ENCODE results near the gene CLIP4. TPM values are rescaled to one million over a fixed set of nuclear protein-coding genes. Genes with fewer than 3 reads are reported as not detected.

CLIP4 gene
- total RNA-seq, 1 experiment from 2014 or later = 19.6 TPM

GRCh38 chr2:29112379-29112778 lies 2.8 kb upstream of the CLIP4 start:
- DNase-seq = no peak
- no peaks in the 10 kb centered on the region for H3K36me3 ChIP-seq
- H3K4me3 ChIP-seq = no peak overlapping the region
- H3K9me3 ChIP-seq (replicated peaks) = no peaks in the 10 kb centered on the region
- H3K27me3 ChIP-seq = no peaks in the 10 kb centered on the region
- H3K4me1 ChIP-seq = peaks cover 28% of the 10 kb centered on the region
- H3K27ac ChIP-seq = no peak overlapping the region

- H3K36me3 ChIP-seq = no peaks in the 10 kb centered on the region
- H3K9me3 ChIP-seq (replicated peaks) = no peaks in the 10 kb centered on the region
- H3K27me3 ChIP-seq = no peaks in the 10 kb centered on the region
- H3K27ac ChIP-seq = no peak overlapping the region
- peaks cover 30% of the 10 kb centered on the region for H3K4me1 ChIP-seq
- no peak for DNase-seq
- H3K4me3 ChIP-seq = no peak overlapping the region
Measured at GRCh38 chr2:29113027-29113686, 2.1 kb upstream of the CLIP4 start.

GRCh38 chr2:29113891-29114321 lies 1.3 kb upstream of the CLIP4 start:
- Histone ChIP-seq H3K36me3 (no peaks in the 10 kb centered on the region; the same call in 1 of the 2 replicates), H3K27me3 (no peaks in the 10 kb centered on the region), H3K4me3 (no peak overlapping the region; the same call in 1 of the 2 replicates), H3K4me1 (peaks cover 25% of the 10 kb centered on the region), H3K27ac (no peak overlapping the region), H3K9me3 (replicated peaks) (no peaks in the 10 kb centered on the region)
- peak; percentile 49 to 54 for DNase-seq

- peak; percentile 78 to 87 for DNase-seq
- H3K4me3 ChIP-seq = peak overlapping the region; percentile 69
- peak overlapping the region; percentile 65 for H3K27ac ChIP-seq
- H3K9me3 ChIP-seq (replicated peaks) = no peaks in the 10 kb centered on the region
- H3K27me3 ChIP-seq = no peaks in the 10 kb centered on the region
- no peaks in the 10 kb centered on the region; the same call in 1 of the 2 replicates for H3K36me3 ChIP-seq
- H3K4me1 ChIP-seq = peaks cover 25% of the 10 kb centered on the region
Measured at GRCh38 chr2:29114586-29114945, 649 bp upstream of the CLIP4 start.

GRCh38 chr2:29115797-29116781 lies 874 bp downstream of the CLIP4 start:
- H3K27me3 ChIP-seq = no peaks in the 10 kb centered on the region
- peak overlapping the region; percentile 30; the same call in 1 of the 2 replicates for H3K27ac ChIP-seq
- peak overlapping the region; percentile 69 for H3K4me3 ChIP-seq
- H3K9me3 ChIP-seq (replicated peaks) = no peaks in the 10 kb centered on the region
- no peaks in the 10 kb centered on the region; the same call in 1 of the 2 replicates for H3K36me3 ChIP-seq
- peaks cover 25% of the 10 kb centered on the region for H3K4me1 ChIP-seq
- DNase-seq = peak; percentile 31 to 67

GRCh38 chr2:29117636-29118303 lies 2.6 kb downstream of the CLIP4 start:
- peak in 1 of 2 experiments; percentile 46 for DNase-seq
- Histone ChIP-seq H3K27ac (peak overlapping the region; percentile 14; the same call in 1 of the 2 replicates), H3K4me1 (peaks cover 25% of the 10 kb centered on the region), H3K36me3 (peaks cover 5% of the 10 kb centered on the region; the same call in 1 of the 2 replicates), H3K4me3 (no peak overlapping the region), H3K27me3 (no peaks in the 10 kb centered on the region), H3K9me3 (replicated peaks) (no peaks in the 10 kb centered on the region; the same call in 1 of the 2 replicates)

GRCh38 chr2:29119211-29119610 lies 4.0 kb downstream of the CLIP4 start:
- Histone ChIP-seq H3K9me3 (replicated peaks) (peaks cover 10% of the 10 kb centered on the region; the same call in 1 of the 2 replicates), H3K27ac (no peak overlapping the region), H3K4me1 (peaks cover 18% of the 10 kb centered on the region), H3K27me3 (no peaks in the 10 kb centered on the region), H3K4me3 (no peak overlapping the region), H3K36me3 (peaks cover 13% of the 10 kb centered on the region)
- DNase-seq = no peak

GRCh38 chr2:29120846-29121245 lies 5.6 kb downstream of the CLIP4 start:
- H3K36me3 ChIP-seq = peaks cover 18% of the 10 kb centered on the region
- H3K9me3 ChIP-seq (replicated peaks) = peaks cover 14% of the 10 kb centered on the region; the same call in 1 of the 2 replicates
- peaks cover 16% of the 10 kb centered on the region for H3K4me1 ChIP-seq
- no peak overlapping the region for H3K4me3 ChIP-seq
- no peaks in the 10 kb centered on the region for H3K27me3 ChIP-seq
- H3K27ac ChIP-seq = no peak overlapping the region
- DNase-seq = no peak

GRCh38 chr2:29123617-29124349 lies 8.6 kb downstream of the CLIP4 start:
- H3K9me3 ChIP-seq (replicated peaks) = peaks cover 14% of the 10 kb centered on the region; the same call in 1 of the 2 replicates
- DNase-seq = no peak
- no peaks in the 10 kb centered on the region for H3K4me1 ChIP-seq
- no peak overlapping the region for H3K4me3 ChIP-seq
- H3K27ac ChIP-seq = no peak overlapping the region
- H3K27me3 ChIP-seq = no peaks in the 10 kb centered on the region
- H3K36me3 ChIP-seq = peaks cover 18% of the 10 kb centered on the region

GRCh38 chr2:29124504-29124903 lies 9.3 kb downstream of the CLIP4 start:
- no peak overlapping the region for H3K27ac ChIP-seq

GRCh38 chr2:29129586-29130281 lies 14.5 kb downstream of the CLIP4 start:
- Histone ChIP-seq H3K9me3 (replicated peaks) (0 out of 2 replicates have a peak, but pooled peaks cover 1% of the 10 kb centered on the region), H3K27ac (peak overlapping the region; percentile 16), H3K27me3 (no peaks in the 10 kb centered on the region), H3K4me1 (peaks cover 9% of the 10 kb centered on the region), H3K4me3 (no peak overlapping the region), H3K36me3 (peaks cover 6% of the 10 kb centered on the region)
- no peak for DNase-seq

More at GRCh38 chr2:29124504-29124903, 9.3 kb downstream of the CLIP4 start:
- H3K4me1 ChIP-seq = no peaks in the 10 kb centered on the region
- H3K36me3 ChIP-seq = peaks cover 18% of the 10 kb centered on the region
- H3K4me3 ChIP-seq = no peak overlapping the region
- no peaks in the 10 kb centered on the region for H3K27me3 ChIP-seq
- peaks cover 14% of the 10 kb centered on the region; the same call in 1 of the 2 replicates for H3K9me3 ChIP-seq (replicated peaks)
- no peak for DNase-seq

- peaks cover 4% of the 10 kb centered on the region; the same call in 1 of the 2 replicates for H3K36me3 ChIP-seq
- H3K27ac ChIP-seq = peak overlapping the region; percentile 16
- no peak overlapping the region for H3K4me3 ChIP-seq
- no peaks in the 10 kb centered on the region for H3K9me3 ChIP-seq (replicated peaks)
- no peaks in the 10 kb centered on the region for H3K27me3 ChIP-seq
- peaks cover 9% of the 10 kb centered on the region for H3K4me1 ChIP-seq
- DNase-seq = no peak
Measured at GRCh38 chr2:29130295-29130694, 15.1 kb downstream of the CLIP4 start.

GRCh38 chr2:29134933-29135332 lies 19.7 kb downstream of the CLIP4 start:
- Histone ChIP-seq H3K27ac (no peak overlapping the region), H3K27me3 (no peaks in the 10 kb centered on the region), H3K36me3 (peaks cover 7% of the 10 kb centered on the region), H3K4me3 (no peak overlapping the region), H3K9me3 (replicated peaks) (peaks cover 9% of the 10 kb centered on the region), H3K4me1 (peaks cover 6% of the 10 kb centered on the region)
- DNase-seq = peak in 1 of 2 experiments; percentile 17
